Lower leg skin (tissue), 3 donors: ENCODE data around the gene CYP26B1.

ENCODE experiments used
- POLR2A ChIP-seq, 2 donors: fragments of 450-650 bp; IDR thresholded peaks; one replicate each; pipeline ENCODE4 v1.6.1; 2016 to 2017; ENCODE audit warnings: antibody characterized with exemption in 2 of 2, mild to moderate bottlenecking in 1 of 2, moderate library complexity in 1 of 2
- TF ChIP-seq, protein P1 (sequence below), 3 donors: fragments of 450-650 bp; IDR thresholded peaks; one replicate each; pipeline ENCODE4 v1.5.1; 2016; ENCODE audit warnings: antibody characterized with exemption in 3 of 3, mild to moderate bottlenecking in 3 of 3, moderate library complexity in 2 of 3

DNA sequence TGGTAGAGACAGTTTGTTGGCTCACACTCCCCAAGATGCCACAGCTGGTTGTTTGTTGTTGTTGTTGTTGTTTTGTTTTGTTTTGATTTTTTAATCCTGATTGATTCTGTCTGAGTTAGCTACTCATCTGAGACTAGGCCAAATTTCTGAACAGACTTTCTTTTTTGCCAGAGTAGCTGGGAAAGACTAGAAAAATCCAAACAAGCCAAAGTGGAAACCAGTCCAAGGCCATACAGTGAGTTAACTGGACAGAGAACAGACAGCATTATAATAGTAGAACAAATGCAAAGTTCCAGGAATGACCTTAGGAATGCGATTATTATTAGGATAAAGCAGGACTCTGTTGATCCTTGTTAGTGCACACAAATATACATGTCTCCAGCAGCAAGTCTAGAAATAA, 43.8 kb upstream of the CYP26B1 start:
- TF ChIP-seq, protein P1, sequence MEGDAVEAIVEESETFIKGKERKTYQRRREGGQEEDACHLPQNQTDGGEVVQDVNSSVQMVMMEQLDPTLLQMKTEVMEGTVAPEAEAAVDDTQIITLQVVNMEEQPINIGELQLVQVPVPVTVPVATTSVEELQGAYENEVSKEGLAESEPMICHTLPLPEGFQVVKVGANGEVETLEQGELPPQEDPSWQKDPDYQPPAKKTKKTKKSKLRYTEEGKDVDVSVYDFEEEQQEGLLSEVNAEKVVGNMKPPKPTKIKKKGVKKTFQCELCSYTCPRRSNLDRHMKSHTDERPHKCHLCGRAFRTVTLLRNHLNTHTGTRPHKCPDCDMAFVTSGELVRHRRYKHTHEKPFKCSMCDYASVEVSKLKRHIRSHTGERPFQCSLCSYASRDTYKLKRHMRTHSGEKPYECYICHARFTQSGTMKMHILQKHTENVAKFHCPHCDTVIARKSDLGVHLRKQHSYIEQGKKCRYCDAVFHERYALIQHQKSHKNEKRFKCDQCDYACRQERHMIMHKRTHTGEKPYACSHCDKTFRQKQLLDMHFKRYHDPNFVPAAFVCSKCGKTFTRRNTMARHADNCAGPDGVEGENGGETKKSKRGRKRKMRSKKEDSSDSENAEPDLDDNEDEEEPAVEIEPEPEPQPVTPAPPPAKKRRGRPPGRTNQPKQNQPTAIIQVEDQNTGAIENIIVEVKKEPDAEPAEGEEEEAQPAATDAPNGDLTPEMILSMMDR (IDR thresholded peaks at IDR 0.05), result no peak
- no peak for TF ChIP-seq POLR2A (IDR thresholded peaks at IDR 0.05)
